ENCODE results near the gene ZNF780B. TPM values are rescaled to one million over a fixed set of nuclear protein-coding genes. Genes with fewer than 3 reads are reported as not detected.

Gene ZNF780B
- total RNA-seq, 4 donors from 2014 or later: 4.5 to 87.8 (median 25.5) TPM

GRCh38 chr19:40093416-40093815, 37.4 kb upstream of the ZNF780B start:
- TF ChIP-seq POLR2A (IDR thresholded peaks at IDR 0.05) (no peak), CTCF (IDR thresholded peaks at IDR 0.05) (no peak), POLR2AphosphoS5 (IDR thresholded peaks at IDR 0.05) (no peak), EP300 (IDR thresholded peaks at IDR 0.05; ENCODE audit: low read depth) (no peak)
- peaks cover 4 to 15% (median 10%) of the 10 kb centered on the region in 4 donors for H3K4me1 ChIP-seq
- no peaks in the 10 kb centered on the region for H3K9me3 ChIP-seq
- H3K4me3 ChIP-seq: no peak overlapping the region
- DNase-seq: no peak
- 97 to 100% methylated on average over 1 of the region's 1 CpG for WGBS, 2 donors (ENCODE audit: low coverage in 1 of 2)
- H3K36me3 ChIP-seq: no peaks in the 10 kb centered on the region
- peaks cover 29% of the 10 kb centered on the region for H3K27me3 ChIP-seq
- in situ Hi-C loops (cut with MboI; ENCODE audit: low pct_ligation_motif_present in 1 of 4, low pct_unique_long_range_greater_than_20kb in 1 of 4, low sequenced_read_pairs in 3 of 4) (no loop called here), intact Hi-C loops (cut with DNase I; ENCODE audit: low total_unique reads) (no loop called here)
- H3K27ac ChIP-seq: no peak overlapping the region

GRCh38 chr19:40091205-40092129, 35.4 kb upstream of the ZNF780B start:
- Histone ChIP-seq H3K4me1 (peaks cover 4 to 15% (median 10%) of the 10 kb centered on the region in 4 donors), H3K36me3 (no peaks in the 10 kb centered on the region), H3K27ac (peak overlapping the region; percentile 86 to 95 (median 88)), H3K4me3 (peak overlapping the region; percentile 67 to 96 (median 72)), H3K27me3 (peaks cover 12% of the 10 kb centered on the region), H3K9me3 (no peaks in the 10 kb centered on the region)
- WGBS, 2 donors (ENCODE audit: low coverage in 1 of 2): 4 to 43% methylated on average over 6 to 10 of the region's 10 CpGs
- TF ChIP-seq EP300 (IDR thresholded peaks at IDR 0.05; ENCODE audit: low read depth): no peak
- TF ChIP-seq POLR2AphosphoS5 (IDR thresholded peaks at IDR 0.05): no peak
- TF ChIP-seq POLR2A (IDR thresholded peaks at IDR 0.05): no peak
- TF ChIP-seq CTCF (IDR thresholded peaks at IDR 0.05): no peak
- no peak for DNase-seq
- intact Hi-C loops (cut with DNase I; ENCODE audit: low total_unique reads) (no loop called here), in situ Hi-C loops (cut with MboI; ENCODE audit: low pct_ligation_motif_present in 1 of 4, low pct_unique_long_range_greater_than_20kb in 1 of 4, low sequenced_read_pairs in 3 of 4) (no loop called here)

- 0% methylated on average over 3 to 47 of the region's 47 CpGs for WGBS, 2 donors (ENCODE audit: low coverage in 1 of 2)
- peak; percentile 83 for DNase-seq
- peaks cover 4 to 15% (median 10%) of the 10 kb centered on the region in 4 donors for H3K4me1 ChIP-seq
- TF ChIP-seq POLR2A (IDR thresholded peaks at IDR 0.05) (peak; percentile 63), EP300 (IDR thresholded peaks at IDR 0.05; ENCODE audit: low read depth) (no peak), CTCF (IDR thresholded peaks at IDR 0.05) (no peak), POLR2AphosphoS5 (IDR thresholded peaks at IDR 0.05) (peak; percentile 29 to 67 (median 41))
- peak within 1 kb of the TSS; percentile 67 to 96 (median 72) for H3K4me3 ChIP-seq
- no peaks in the 10 kb centered on the region for H3K36me3 ChIP-seq
- peaks cover 8% of the 10 kb centered on the region for H3K27me3 ChIP-seq
- intact Hi-C loops (cut with DNase I; ENCODE audit: low total_unique reads): no loop called here
- in situ Hi-C loops (cut with MboI; ENCODE audit: low pct_ligation_motif_present in 1 of 4, low pct_unique_long_range_greater_than_20kb in 1 of 4, low sequenced_read_pairs in 3 of 4): no loop called here
- no peaks in the 10 kb centered on the region for H3K9me3 ChIP-seq
- peak within 1 kb of the TSS; percentile 86 to 95 (median 88) for H3K27ac ChIP-seq
Observed at GRCh38 chr19:40090241-40091204, 34.5 kb upstream of the ZNF780B start, which contains the start of gene ZNF780A. Gene ZNF780A (minus strand): TSS chr19:40090943. CDS start chr19:40084753, 6,190 bp downstream.

Data from transverse colon (tissue), 4 donors.